Breast epithelium (tissue), 4 donors: ENCODE measurements around the gene ADAMTSL2. TPM values are rescaled to one million over a fixed set of nuclear protein-coding genes. Genes with fewer than 3 reads are reported as not detected.

Experiments
- DNase-seq, 2 donors: peaks; one replicate each; pipeline ENCODE4 v3.0.0-alpha.2; 2019; ENCODE audit warnings: low spot score in 2 of 2
- H3K27ac ChIP-seq, 2 donors: fragments of 200-600 bp; sonication (generic) in 1 of 2; one replicate each; pipeline ENCODE4 v1.5.1; 2016 to 2019; ENCODE audit warnings: mild to moderate bottlenecking in 1 of 2
- H3K27me3 ChIP-seq, 2 donors: fragments of 200-600 bp; sonication (generic) in 1 of 2; one replicate each; pipeline versions ENCODE4 v1.5.1 to v1.6.0; 2017 to 2019; ENCODE audit warnings: control low read depth in 1 of 2, mild to moderate bottlenecking in 1 of 2
- H3K36me3 ChIP-seq: fragments of 200-600 bp; one replicate; pipeline ENCODE4 v1.5.1; 2019
- H3K4me1 ChIP-seq, 2 donors: fragments of 200-600 bp; sonication (generic); one replicate each; pipeline ENCODE4 v1.5.1; 2016 to 2019; ENCODE audit warnings: control low read depth in 1 of 2
- H3K4me3 ChIP-seq, 3 donors: fragments of 200-600 bp; sonication (generic); 1 replicate in 2 of 3; 2 replicates in 1 of 3; pipeline ENCODE4 v1.5.1; 2016 to 2019; ENCODE audit warnings: mild to moderate bottlenecking in 3 of 3, moderate library complexity in 2 of 3
- H3K9me3 ChIP-seq, 2 donors: fragments of 200-600 bp; sonication (generic) in 1 of 2; one replicate each; pipeline ENCODE4 v1.5.1; 2016 to 2019; ENCODE audit warnings: control low read depth in 1 of 2
- POLR2A ChIP-seq: fragments of 450-650 bp; IDR thresholded peaks from one replicate; pipeline ENCODE4 v1.6.1; 2016; ENCODE audit warnings: antibody characterized with exemption, mild to moderate bottlenecking, moderate library complexity
- POLR2AphosphoS5 ChIP-seq, 3 donors: sonication (generic); formaldehyde crosslinking; IDR thresholded peaks; one replicate each; pipeline ENCODE4 v1.6.1; 2017; ENCODE audit warnings: antibody characterized with exemption in 3 of 3
- intact Hi-C: fragments of 100-400 bp; cut with DNase I; formaldehyde crosslinking; loops from one replicate; pipeline ENCODE4 v1.15.1; 2023; ENCODE audit warnings: low total_unique reads
- total RNA-seq, 3 donors: library from RNA; depleted of rRNA; stranded (reverse); fragments of >200 nt; gene quantifications; one replicate each; pipeline ENCODE4 v1.1.0, GENCODE V29; 2016
- TF ChIP-seq, protein P1 (sequence below), 3 donors: fragments of 450-650 bp; IDR thresholded peaks; one replicate each; pipeline ENCODE4 v1.5.1; 2016 to 2017; ENCODE audit warnings: antibody characterized with exemption in 3 of 3, mild to moderate bottlenecking in 3 of 3, moderate library complexity in 3 of 3

Gene ADAMTSL2
- total RNA-seq, 3 donors from 2014 or later: 0.33 to 0.80 (median 0.44) TPM

DNA sequence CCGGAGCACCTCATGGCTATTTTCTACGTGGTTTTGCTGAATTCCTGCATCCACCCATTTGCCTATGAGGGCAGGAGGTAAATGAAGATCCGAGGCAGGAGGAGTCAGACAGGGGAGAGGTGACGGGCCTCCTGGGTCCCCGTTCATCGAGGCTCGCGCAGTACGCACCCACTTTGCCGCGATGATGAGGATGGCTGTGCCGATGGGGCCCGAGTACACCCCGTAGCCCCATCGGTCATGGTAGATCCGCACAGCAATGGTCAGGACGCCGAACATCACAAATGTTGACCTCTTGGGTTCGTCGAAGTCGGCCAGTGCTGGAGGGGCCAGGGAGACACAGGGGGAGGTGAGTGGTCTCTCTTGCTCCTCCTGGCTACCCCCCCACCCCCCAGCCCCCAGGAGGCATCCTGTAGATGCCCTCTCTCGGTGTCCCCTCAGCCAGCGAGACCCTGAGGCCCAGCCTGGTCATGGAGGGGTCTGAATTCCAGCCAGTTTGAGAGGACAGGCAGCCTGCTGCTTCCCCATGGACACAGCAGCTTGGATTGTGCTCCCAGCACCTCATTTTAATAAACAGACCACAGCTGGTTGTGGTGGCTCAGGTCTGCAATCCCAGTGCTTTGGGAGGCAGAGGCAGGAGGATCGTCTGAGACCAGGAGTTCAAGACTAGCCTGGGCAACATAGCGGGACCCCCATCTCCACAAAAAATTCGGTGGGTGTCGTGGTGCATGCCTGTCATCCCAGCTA lies 15.6 kb upstream of the ADAMTSL2 start:
- no peaks in the 10 kb centered on the region for H3K9me3 ChIP-seq
- no peak overlapping the region for H3K4me3 ChIP-seq
- H3K36me3 ChIP-seq: no peaks in the 10 kb centered on the region
- DNase-seq: no peak
- no peak overlapping the region for H3K27ac ChIP-seq
- intact Hi-C loops: no loop called here
- TF ChIP-seq, protein P1, sequence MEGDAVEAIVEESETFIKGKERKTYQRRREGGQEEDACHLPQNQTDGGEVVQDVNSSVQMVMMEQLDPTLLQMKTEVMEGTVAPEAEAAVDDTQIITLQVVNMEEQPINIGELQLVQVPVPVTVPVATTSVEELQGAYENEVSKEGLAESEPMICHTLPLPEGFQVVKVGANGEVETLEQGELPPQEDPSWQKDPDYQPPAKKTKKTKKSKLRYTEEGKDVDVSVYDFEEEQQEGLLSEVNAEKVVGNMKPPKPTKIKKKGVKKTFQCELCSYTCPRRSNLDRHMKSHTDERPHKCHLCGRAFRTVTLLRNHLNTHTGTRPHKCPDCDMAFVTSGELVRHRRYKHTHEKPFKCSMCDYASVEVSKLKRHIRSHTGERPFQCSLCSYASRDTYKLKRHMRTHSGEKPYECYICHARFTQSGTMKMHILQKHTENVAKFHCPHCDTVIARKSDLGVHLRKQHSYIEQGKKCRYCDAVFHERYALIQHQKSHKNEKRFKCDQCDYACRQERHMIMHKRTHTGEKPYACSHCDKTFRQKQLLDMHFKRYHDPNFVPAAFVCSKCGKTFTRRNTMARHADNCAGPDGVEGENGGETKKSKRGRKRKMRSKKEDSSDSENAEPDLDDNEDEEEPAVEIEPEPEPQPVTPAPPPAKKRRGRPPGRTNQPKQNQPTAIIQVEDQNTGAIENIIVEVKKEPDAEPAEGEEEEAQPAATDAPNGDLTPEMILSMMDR (IDR thresholded peaks at IDR 0.05): no peak
- TF ChIP-seq POLR2A (no peak), POLR2AphosphoS5 (IDR thresholded peaks at IDR 0.05) (no peak)
- no peaks in the 10 kb centered on the region for H3K4me1 ChIP-seq
- peaks cover 0 to 7% of the 10 kb centered on the region in 2 donors for H3K27me3 ChIP-seq

DNA sequence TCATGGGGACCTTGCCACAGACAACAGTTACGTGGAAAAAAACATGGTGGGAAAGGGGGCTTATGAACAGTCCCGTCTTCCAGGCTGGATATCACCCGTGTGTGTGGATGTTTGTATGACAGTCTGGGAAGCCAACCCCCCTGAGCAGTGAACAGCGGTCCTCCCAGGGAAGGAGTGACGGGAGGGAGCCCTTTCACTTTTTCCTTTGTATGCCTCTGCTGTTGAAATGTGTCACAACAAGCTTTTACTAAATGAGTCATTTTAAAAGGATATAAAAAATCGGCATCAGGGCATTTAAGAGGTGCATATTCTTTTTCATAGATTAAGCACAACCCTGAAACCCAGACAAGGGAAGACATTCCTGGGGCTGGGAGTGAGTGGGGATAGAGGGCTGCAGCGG lies 14.8 kb upstream of the ADAMTSL2 start:
- TF ChIP-seq POLR2AphosphoS5 (IDR thresholded peaks at IDR 0.05) (no peak), POLR2A (no peak)
- TF ChIP-seq, protein P1 (IDR thresholded peaks at IDR 0.05): no peak
- H3K36me3 ChIP-seq: no peaks in the 10 kb centered on the region
- intact Hi-C loops: no loop called here
- H3K27me3 ChIP-seq: peaks cover 0 to 4% of the 10 kb centered on the region in 2 donors
- H3K27ac ChIP-seq: no peak overlapping the region
- no peak overlapping the region for H3K4me3 ChIP-seq
- no peaks in the 10 kb centered on the region for H3K4me1 ChIP-seq
- H3K9me3 ChIP-seq: no peaks in the 10 kb centered on the region
- no peak for DNase-seq

DNA sequence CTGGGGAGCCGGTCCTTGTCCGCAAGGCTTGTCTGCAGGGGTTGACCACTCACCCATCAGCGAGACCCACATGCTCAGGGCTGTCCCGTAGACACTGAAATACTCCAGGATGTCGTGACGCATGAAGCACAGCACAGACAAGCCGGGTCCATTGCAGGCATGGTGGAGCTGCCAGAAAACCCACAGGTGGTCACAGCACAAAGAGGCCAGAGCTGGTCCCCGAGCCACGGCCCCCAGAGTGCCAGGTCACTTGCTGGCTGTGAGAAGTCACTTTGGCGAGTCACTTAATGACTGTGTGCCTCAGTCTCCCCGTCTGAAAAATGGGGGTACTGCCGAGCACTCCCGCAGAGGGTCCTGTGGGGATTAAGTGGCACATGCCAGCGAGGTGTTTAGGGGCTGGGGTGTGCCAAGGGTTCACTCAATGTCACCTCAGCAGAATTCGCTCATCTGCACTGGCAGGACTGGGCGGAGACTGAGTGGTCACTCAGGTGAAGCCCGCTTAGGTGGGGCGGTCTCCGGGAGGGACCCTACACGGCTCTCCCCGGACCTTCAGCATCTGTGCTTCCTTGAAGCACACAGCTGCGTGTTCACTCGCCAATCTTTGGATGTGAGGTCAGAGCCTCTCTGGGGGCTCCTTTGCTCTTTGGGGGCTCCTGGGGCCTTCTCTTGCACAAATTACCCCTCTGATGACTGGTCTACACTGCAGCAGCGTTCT lies 14.2 kb upstream of the ADAMTSL2 start:
- no peak overlapping the region for H3K27ac ChIP-seq
- no peaks in the 10 kb centered on the region for H3K4me1 ChIP-seq
- no peaks in the 10 kb centered on the region for H3K9me3 ChIP-seq
- TF ChIP-seq POLR2A (no peak), POLR2AphosphoS5 (IDR thresholded peaks at IDR 0.05) (no peak)
- TF ChIP-seq, protein P1 (IDR thresholded peaks at IDR 0.05): no peak
- intact Hi-C loops: no loop called here
- no peaks in the 10 kb centered on the region for H3K27me3 ChIP-seq
- no peaks in the 10 kb centered on the region for H3K36me3 ChIP-seq
- no peak overlapping the region for H3K4me3 ChIP-seq
- no peak for DNase-seq

DNA sequence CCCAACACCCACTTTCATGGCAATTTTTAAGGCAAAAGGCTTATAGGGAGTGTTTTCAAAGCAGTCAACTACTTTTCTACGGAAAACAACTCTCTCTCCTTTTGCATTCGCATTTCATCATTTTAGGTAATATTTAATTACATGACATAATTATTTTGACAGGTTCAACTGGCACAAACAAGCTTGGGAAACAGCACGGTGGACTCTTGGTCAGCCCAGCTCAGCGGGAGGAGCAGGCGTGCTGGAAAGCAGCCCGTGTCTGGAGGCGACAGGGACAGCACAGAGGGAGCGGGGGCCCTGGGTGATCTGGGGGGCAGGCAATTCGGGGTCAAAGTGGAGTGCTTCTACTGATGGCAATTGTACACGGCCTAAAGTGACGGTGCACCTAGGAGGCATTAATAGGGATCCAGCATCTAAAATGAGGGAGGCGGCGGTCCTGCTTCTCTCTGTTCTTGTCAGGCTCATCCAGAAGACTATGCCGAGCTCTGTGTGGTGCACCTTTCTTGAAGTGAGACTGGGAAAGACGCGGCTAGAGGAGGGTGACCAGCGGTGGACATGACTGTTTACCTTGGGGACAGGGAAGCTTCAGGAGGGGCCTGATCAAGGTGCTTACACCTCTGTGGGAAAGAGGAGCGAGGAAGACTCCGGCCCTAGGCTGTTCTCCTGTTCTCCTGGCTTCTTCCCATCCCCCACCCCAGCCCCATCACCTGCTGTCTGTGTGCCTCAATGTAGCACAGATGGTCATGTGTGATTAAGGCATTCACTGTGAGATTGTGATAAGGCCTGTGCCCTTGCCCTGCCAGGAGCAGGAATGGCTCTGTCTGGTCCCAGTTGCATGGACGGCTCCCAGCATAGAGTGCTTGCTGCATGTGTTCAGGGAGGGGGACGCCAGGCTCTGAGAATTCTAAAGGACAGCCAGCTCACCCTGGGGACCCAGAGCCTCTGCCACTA lies 13.1 kb upstream of the ADAMTSL2 start:
- DNase-seq: no peak
- intact Hi-C loops: no loop called here
- peaks cover 0 to 2% of the 10 kb centered on the region in 2 donors for H3K27me3 ChIP-seq
- no peaks in the 10 kb centered on the region for H3K9me3 ChIP-seq
- no peak overlapping the region for H3K27ac ChIP-seq
- no peaks in the 10 kb centered on the region for H3K36me3 ChIP-seq
- no peaks in the 10 kb centered on the region for H3K4me1 ChIP-seq
- H3K4me3 ChIP-seq: no peak overlapping the region
- TF ChIP-seq, protein P1 (IDR thresholded peaks at IDR 0.05): no peak
